Progenitor cell of endocrine pancreas (in vitro differentiated cells): ENCODE measurements around the gene SLC66A3. TPM values are rescaled to one million over a fixed set of nuclear protein-coding genes. Genes with fewer than 3 reads are reported as not detected.

Source experiments
- DNase-seq: peaks from one replicate; pipeline ENCODE4 v3.0.0; 2021; ENCODE audit warnings: low spot score; ENCODE audit not compliant: unreplicated experiment
- H3K27ac Mint-ChIP-seq: 2 replicates; pipeline ENCODE4 v1.8.0; 2021; ENCODE audit warnings: mild to moderate bottlenecking, moderate library complexity, mixed read lengths
- H3K27me3 Mint-ChIP-seq: 2 replicates; pipeline ENCODE4 v1.8.0; 2021; ENCODE audit warnings: mixed read lengths
- H3K36me3 Mint-ChIP-seq: 2 replicates; pipeline ENCODE4 v1.8.0; 2022; ENCODE audit warnings: mixed read lengths; ENCODE audit not compliant: insufficient read depth
- H3K4me1 Mint-ChIP-seq: 2 replicates; pipeline ENCODE4 v1.8.0; 2021; ENCODE audit warnings: low read depth, mixed read lengths
- H3K4me3 Mint-ChIP-seq: 2 replicates; pipeline ENCODE4 v1.8.0; 2021; ENCODE audit warnings: low read depth, mild to moderate bottlenecking, moderate library complexity, mixed read lengths
- H3K9me3 Mint-ChIP-seq: 2 replicates; pipeline ENCODE4 v1.8.0; 2021; ENCODE audit warnings: low read depth, mixed read lengths
- CTCF ChIP-seq: fragments of 200-600 bp; sonication (generic); IDR thresholded peaks from one replicate; pipeline ENCODE4 v1.5.0; 2021; ENCODE audit warnings: antibody characterized with exemption, mild to moderate bottlenecking; ENCODE audit not compliant: unreplicated experiment
- total RNA-seq: library from RNA; stranded (reverse); gene quantifications from 2 replicates; pipeline ENCODE4 v1.2.1, GENCODE V29; 2021

Gene SLC66A3
- total RNA-seq, 1 donor from 2014 or later = 5.0 TPM

- DNase-seq = no peak
- Mint-ChIP-seq H3K27me3 (no peaks in the 10 kb centered on the region), H3K4me3 (no peak overlapping the region), H3K36me3 (peaks cover 13% of the 10 kb centered on the region), H3K4me1 (peaks cover 2% of the 10 kb centered on the region), H3K9me3 (no peaks in the 10 kb centered on the region), H3K27ac (no peak overlapping the region)
- TF ChIP-seq CTCF = no peak
Observed at GRCh38 chr2:11224887-11225286, 69.6 kb downstream of the SLC66A3 start.

GRCh38 chr2:11227595-11227994 lies 72.3 kb downstream of the SLC66A3 start:
- H3K4me3 Mint-ChIP-seq = no peak overlapping the region
- peaks cover 8% of the 10 kb centered on the region for H3K36me3 Mint-ChIP-seq

More at GRCh38 chr2:11227595-11227994, 72.3 kb downstream of the SLC66A3 start:
- no peaks in the 10 kb centered on the region for H3K9me3 Mint-ChIP-seq
- no peak for TF ChIP-seq CTCF
- H3K27ac Mint-ChIP-seq = no peak overlapping the region
- H3K27me3 Mint-ChIP-seq = no peaks in the 10 kb centered on the region
- DNase-seq = no peak
- peaks cover 2% of the 10 kb centered on the region for H3K4me1 Mint-ChIP-seq

Other genes with a start within 250 kb of the SLC66A3 start
- gene KCNF1, start 243.5 kb upstream of the SLC66A3 start, total RNA-seq = 0.55 and 0.71 TPM in 2 replicates
- gene ROCK2, start 189.2 kb downstream of the SLC66A3 start, total RNA-seq = 41.9 and 43.8 TPM in 2 replicates